ENCODE data around the gene JADE1. TPM values are rescaled to one million over a fixed set of nuclear protein-coding genes. Genes with fewer than 3 reads are reported as not detected.

JADE1 gene
- 13.7 and 17.7 TPM in 2 replicates for total RNA-seq

DNA sequence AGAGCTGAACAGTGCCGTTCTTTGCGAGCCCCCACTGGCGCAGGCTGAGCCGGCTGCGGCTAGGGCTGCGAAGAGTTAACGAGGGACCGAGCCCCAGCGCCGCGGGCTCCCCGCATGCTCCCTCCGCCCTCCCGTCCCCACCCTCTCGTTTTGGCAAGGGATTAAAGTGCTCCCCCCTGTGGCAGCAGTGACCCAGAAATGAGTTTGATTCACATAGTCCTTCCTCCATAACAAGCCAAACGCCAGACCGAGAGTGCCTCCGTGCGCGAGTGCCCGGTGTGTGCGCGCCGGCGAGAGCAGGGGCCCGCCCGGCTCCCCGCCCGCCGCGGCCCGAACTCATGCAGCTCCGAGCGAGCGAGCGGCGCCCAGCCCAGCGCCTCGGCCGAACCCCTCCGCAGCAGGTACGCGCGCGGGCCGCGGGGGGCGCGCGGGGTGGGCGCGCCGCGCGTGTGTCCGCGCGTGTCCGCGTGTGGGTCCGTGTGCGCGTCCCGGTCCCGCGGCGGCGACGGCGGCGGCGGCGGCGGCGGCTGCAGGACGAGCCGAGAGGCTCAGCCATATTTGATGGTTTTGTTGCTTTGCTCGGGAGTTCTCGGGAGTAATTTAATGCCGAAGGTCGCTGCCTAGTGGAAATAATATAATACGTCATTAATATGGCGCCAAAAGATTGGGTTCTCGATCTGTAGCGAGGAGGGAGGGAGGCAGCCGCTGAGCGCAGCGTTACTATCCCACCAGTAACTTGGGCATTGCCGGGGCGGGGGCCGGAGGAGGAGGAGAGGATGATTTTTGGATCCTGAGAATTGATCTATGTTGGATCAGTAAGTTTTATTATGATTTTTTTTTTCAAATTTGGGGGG, at the start of gene JADE1:
Gene JADE1, plus strand, starts transcription at position 224 of the 854 bp plus-strand sequence. CDS start 22,059 bp downstream, outside the sequence.

Measured in aortic smooth muscle cell (primary cell).